ENCODE data around the gene AMMECR1.

Gene AMMECR1

GRCh38 chrX:110170029-110170428 lies 147.9 kb downstream of the AMMECR1 start:
- H3K27ac ChIP-seq, result no peak overlapping the region
- DNase-seq, result no peak
- no peaks in the 10 kb centered on the region for H3K36me3 ChIP-seq (replicated peaks)
- no peak for TF ChIP-seq CTCF (IDR thresholded peaks at IDR 0.05; ENCODE audit: low read depth, low read length, missing control alignments)
- in situ Hi-C loops (cut with HindIII; ENCODE audit: low pct_ligation_motif_present, low sequenced_read_pairs), result loop anchor here (25.0 kb wide), 1 partner anchor 242 kb away; no protein-coding TSS in a partner anchor
- H3K4me3 ChIP-seq (ENCODE audit: low read depth, low read length), result no peak overlapping the region
- H3K27me3 ChIP-seq (replicated peaks), result no peaks in the 10 kb centered on the region

GRCh38 chrX:110168585-110168984 lies 149.3 kb downstream of the AMMECR1 start:
- Histone ChIP-seq H3K27me3 (replicated peaks) (no peaks in the 10 kb centered on the region), H3K36me3 (replicated peaks) (no peaks in the 10 kb centered on the region), H3K4me3 (ENCODE audit: low read depth, low read length) (no peak overlapping the region), H3K27ac (peak overlapping the region; percentile 82)
- TF ChIP-seq CTCF (IDR thresholded peaks at IDR 0.05; ENCODE audit: low read depth, low read length, missing control alignments), result no peak
- peak; percentile 89 for DNase-seq
- in situ Hi-C loops (cut with HindIII; ENCODE audit: low pct_ligation_motif_present, low sequenced_read_pairs), result loop anchor here (25.0 kb wide), 1 partner anchor 244 kb away; no protein-coding TSS in a partner anchor

- DNase-seq, result peak; percentile 28
- no peaks in the 10 kb centered on the region for H3K27me3 ChIP-seq (replicated peaks)
- peak overlapping the region; percentile 82 for H3K27ac ChIP-seq
- peak; percentile 78 for TF ChIP-seq CTCF (IDR thresholded peaks at IDR 0.05; ENCODE audit: low read depth, low read length, missing control alignments)
- no peak overlapping the region for H3K4me3 ChIP-seq (ENCODE audit: low read depth, low read length)
- in situ Hi-C loops (cut with HindIII; ENCODE audit: low pct_ligation_motif_present, low sequenced_read_pairs), result loop anchor here (25.0 kb wide), 1 partner anchor 244 kb away; no protein-coding TSS in a partner anchor
- H3K36me3 ChIP-seq (replicated peaks), result no peaks in the 10 kb centered on the region
Measured at GRCh38 chrX:110167952-110168451, 149.9 kb downstream of the AMMECR1 start.

GRCh38 chrX:110163488-110163887 lies 154.4 kb downstream of the AMMECR1 start:
- Histone ChIP-seq H3K36me3 (replicated peaks) (no peaks in the 10 kb centered on the region), H3K4me3 (ENCODE audit: low read depth, low read length) (no peak overlapping the region), H3K27ac (no peak overlapping the region), H3K27me3 (replicated peaks) (no peaks in the 10 kb centered on the region)
- no peak for DNase-seq
- in situ Hi-C loops (cut with HindIII; ENCODE audit: low pct_ligation_motif_present, low sequenced_read_pairs), result loop anchor here (25.0 kb wide), 1 partner anchor 249 kb away; no protein-coding TSS in a partner anchor
- TF ChIP-seq CTCF (IDR thresholded peaks at IDR 0.05; ENCODE audit: low read depth, low read length, missing control alignments), result no peak

GRCh38 chrX:110162867-110163266 lies 155.0 kb downstream of the AMMECR1 start:
- DNase-seq, result no peak
- H3K27me3 ChIP-seq (replicated peaks), result no peaks in the 10 kb centered on the region
- no peak for TF ChIP-seq CTCF (IDR thresholded peaks at IDR 0.05; ENCODE audit: low read depth, low read length, missing control alignments)
- H3K36me3 ChIP-seq (replicated peaks), result no peaks in the 10 kb centered on the region
- no peak overlapping the region for H3K4me3 ChIP-seq (ENCODE audit: low read depth, low read length)
- in situ Hi-C loops (cut with HindIII; ENCODE audit: low pct_ligation_motif_present, low sequenced_read_pairs), result loop anchor here (25.0 kb wide), 1 partner anchor 249 kb away; no protein-coding TSS in a partner anchor
- H3K27ac ChIP-seq, result no peak overlapping the region

GRCh38 chrX:110162131-110162530 lies 155.8 kb downstream of the AMMECR1 start:
- DNase-seq, result no peak
- in situ Hi-C loops (cut with HindIII; ENCODE audit: low pct_ligation_motif_present, low sequenced_read_pairs), result loop anchor here (25.0 kb wide), 1 partner anchor 250 kb away; no protein-coding TSS in a partner anchor
- Histone ChIP-seq H3K36me3 (replicated peaks) (no peaks in the 10 kb centered on the region), H3K27ac (no peak overlapping the region), H3K27me3 (replicated peaks) (no peaks in the 10 kb centered on the region), H3K4me3 (ENCODE audit: low read depth, low read length) (no peak overlapping the region)
- no peak for TF ChIP-seq CTCF (IDR thresholded peaks at IDR 0.05; ENCODE audit: low read depth, low read length, missing control alignments)

All from brain microvascular endothelial cell (primary cell).